Measurements from ENCODE around the gene SLC37A3.

GRCh38 chr7:140333686-140334085 is 64.6 kb downstream of the SLC37A3 start:
- TF ChIP-seq CTCF (IDR thresholded peaks at IDR 0.05) (no peak), POLR2A (IDR thresholded peaks at IDR 0.05) (no peak)

All from uterus (tissue), 2 donors.